ENCODE measurements around the gene EFHC1. TPM values are rescaled to one million over a fixed set of nuclear protein-coding genes. Genes with fewer than 3 reads are reported as not detected.

EFHC1 gene
- total RNA-seq, 8 experiments from 2014 or later = 15.5 to 74.2 (median 32.0) TPM

DNA sequence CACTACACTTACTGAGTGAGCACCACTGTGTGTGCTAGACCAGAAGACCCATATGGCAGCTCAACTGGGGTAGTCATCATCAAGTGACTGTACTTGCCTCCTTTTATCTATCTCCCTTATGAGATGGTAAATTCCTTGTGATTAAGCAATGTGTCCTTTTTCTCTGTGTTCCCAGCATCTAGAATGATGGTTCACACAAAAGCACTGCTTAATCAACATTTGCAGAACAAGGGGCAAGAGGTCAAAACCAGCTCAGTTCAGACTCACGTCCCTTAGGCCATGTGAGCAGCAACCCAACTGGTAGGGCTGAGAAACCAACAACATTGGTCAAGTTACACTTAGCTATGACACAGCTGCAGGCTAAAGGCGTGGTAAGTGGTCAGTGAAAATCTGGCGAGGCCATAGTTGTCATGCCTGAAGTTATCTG lies 146.7 kb downstream of the EFHC1 start:
- 0 to 79% (median 60%) methylated on average over 1 to 3 of the region's 3 CpGs; no CpG with 5 or more reads in 3 of the 10 experiments for WGBS, 10 experiments
- in situ Hi-C loops (cut with MboI; ENCODE audit: low pct_unique_long_range_greater_than_20kb in 2 of 9, low sequenced_read_pairs in 9 of 9, unreplicated experiment in 9 of 9) = no loop called here
- Histone ChIP-seq H3K4me1 (replicated peaks in 1 of 2) (peaks cover 5 to 21% of the 10 kb centered on the region in 2 donors), H3K27ac (no peak overlapping the region), H3K4me3 (no peak overlapping the region)
- peak in 3 of 8 experiments; percentile 70 to 96 (median 93) for ATAC-seq (replicated peaks in 6 of 8)

DNA sequence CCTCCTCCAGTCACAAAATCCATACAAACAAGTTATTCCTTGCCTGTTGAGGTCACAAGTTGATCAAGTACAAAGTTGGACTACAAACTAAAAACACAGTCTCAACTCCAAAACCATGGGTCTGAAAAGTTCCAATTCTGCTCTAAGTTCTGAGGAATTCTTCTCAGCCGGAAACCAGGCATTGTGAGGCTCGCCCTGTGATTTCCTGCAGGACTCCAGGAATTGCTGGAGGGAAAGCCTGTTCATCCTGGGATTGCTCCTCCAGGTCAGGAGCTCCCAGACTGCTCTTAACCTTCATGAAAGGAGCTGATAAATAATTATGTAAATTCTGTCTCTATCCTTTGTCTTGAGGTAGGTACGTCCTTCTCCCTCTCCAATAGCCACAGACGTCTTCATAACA lies 148.2 kb downstream of the EFHC1 start:
- no peak for ATAC-seq (replicated peaks in 6 of 8)
- Histone ChIP-seq H3K4me1 (replicated peaks in 1 of 2) (peaks cover 5 to 25% of the 10 kb centered on the region in 2 donors), H3K27ac (no peak overlapping the region), H3K4me3 (no peak overlapping the region)
- in situ Hi-C loops (cut with MboI; ENCODE audit: low pct_unique_long_range_greater_than_20kb in 2 of 9, low sequenced_read_pairs in 9 of 9, unreplicated experiment in 9 of 9) = no loop called here
- WGBS, 10 experiments = 10 to 100% (median 83%) methylated on average over 1 to 4 of the region's 4 CpGs; no CpG with 5 or more reads in 3 of the 10 experiments

DNA sequence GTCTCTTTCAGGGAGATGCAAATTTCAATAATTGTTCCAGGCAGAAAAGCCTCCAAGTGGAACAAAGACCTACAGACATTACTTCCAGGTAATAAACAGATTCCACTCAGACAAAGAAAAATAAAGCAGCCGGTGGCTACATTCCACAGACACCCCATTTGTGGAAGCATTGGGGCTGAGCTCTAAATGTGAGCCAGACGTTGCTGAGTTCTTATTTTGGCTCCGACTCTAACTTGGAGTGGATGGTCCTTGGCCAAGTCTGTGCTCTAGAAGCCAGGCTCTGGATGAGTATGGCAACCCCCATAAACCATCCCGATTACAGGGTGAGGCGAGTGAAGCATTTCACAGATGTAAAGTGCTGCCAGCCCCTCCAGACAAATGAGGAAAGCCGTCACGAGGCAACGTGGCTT lies 150.2 kb downstream of the EFHC1 start:
- WGBS, 10 experiments = 44 to 82% (median 67%) methylated on average over 1 to 4 of the region's 8 CpGs; no CpG with 5 or more reads in 3 of the 10 experiments
- H3K4me3 ChIP-seq = no peak overlapping the region
- ATAC-seq (replicated peaks in 6 of 8) = no peak
- peaks cover 5 to 30% of the 10 kb centered on the region in 2 donors for H3K4me1 ChIP-seq (replicated peaks in 1 of 2)
- no peak overlapping the region for H3K27ac ChIP-seq
- in situ Hi-C loops (cut with MboI; ENCODE audit: low pct_unique_long_range_greater_than_20kb in 2 of 9, low sequenced_read_pairs in 9 of 9, unreplicated experiment in 9 of 9) = no loop called here

DNA sequence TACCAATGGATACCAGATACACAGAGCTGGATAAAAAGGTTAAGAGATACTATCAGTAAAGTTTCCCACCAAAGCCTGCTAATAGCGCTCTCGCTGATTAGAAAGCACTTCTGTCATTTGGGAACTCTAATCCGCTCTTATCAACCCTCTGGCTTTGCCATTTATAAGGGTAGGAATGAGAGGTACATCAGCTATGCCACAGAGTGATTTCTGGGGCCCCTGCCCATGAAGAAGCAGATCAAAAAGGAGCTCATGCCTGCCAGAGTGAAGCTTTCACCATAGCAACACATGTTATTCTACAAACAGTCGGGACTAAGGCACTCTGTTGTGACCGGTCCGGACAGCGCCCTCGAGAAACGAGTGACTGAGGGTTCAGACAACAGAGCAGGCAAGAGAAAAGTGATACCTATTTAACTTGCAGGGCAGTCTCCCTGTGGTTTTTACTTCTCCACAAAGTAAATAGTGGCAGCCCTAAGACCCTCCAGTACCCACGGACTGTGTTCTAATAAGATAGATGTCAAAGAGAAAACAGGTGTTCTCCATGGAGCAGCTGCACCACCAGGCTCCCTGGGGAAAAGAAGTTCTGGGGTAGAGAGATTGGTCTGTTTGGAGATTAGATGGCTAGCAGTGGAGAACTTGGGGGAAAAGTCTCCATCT lies 151.1 kb downstream of the EFHC1 start:
- ATAC-seq (replicated peaks in 6 of 8) = peak in 5 of 8 experiments; percentile 67 to 89 (median 70)
- WGBS, 10 experiments = 0 to 80% (median 38%) methylated on average over 1 to 8 of the region's 10 CpGs; no CpG with 5 or more reads in 1 of the 10 experiments
- H3K4me3 ChIP-seq = no peak overlapping the region
- in situ Hi-C loops (cut with MboI; ENCODE audit: low pct_unique_long_range_greater_than_20kb in 2 of 9, low sequenced_read_pairs in 9 of 9, unreplicated experiment in 9 of 9) = no loop called here
- H3K27ac ChIP-seq = no peak overlapping the region
- peaks cover 5 to 30% of the 10 kb centered on the region in 2 donors for H3K4me1 ChIP-seq (replicated peaks in 1 of 2)

DNA sequence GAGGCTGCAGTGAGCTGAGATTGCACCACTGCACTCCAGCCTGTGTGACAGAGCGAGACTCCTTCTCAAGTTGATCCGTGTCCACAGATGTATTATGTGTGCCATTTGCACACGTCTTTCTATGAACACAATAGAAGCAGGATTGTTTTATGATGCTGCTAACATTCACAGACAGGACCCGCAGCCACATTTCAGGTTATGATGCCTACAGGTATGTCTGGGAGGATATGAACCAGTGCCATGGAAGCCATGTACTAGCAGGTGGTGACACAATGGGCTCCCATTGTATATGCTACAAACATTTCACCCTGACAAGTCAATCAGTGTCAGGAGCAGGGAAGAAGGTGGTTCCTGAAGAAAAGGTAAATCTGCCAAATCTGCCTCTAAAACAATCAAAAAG lies 152.4 kb downstream of the EFHC1 start:
- Histone ChIP-seq H3K4me3 (no peak overlapping the region), H3K4me1 (replicated peaks in 1 of 2) (peaks cover 6 to 30% of the 10 kb centered on the region in 2 donors), H3K27ac (no peak overlapping the region)
- WGBS, 10 experiments = 79 to 100% (median 100%) methylated on average over 1 to 4 of the region's 4 CpGs; no CpG with 5 or more reads in 4 of the 10 experiments
- ATAC-seq (replicated peaks in 6 of 8) = no peak
- in situ Hi-C loops (cut with MboI; ENCODE audit: low pct_unique_long_range_greater_than_20kb in 2 of 9, low sequenced_read_pairs in 9 of 9, unreplicated experiment in 9 of 9) = no loop called here

DNA sequence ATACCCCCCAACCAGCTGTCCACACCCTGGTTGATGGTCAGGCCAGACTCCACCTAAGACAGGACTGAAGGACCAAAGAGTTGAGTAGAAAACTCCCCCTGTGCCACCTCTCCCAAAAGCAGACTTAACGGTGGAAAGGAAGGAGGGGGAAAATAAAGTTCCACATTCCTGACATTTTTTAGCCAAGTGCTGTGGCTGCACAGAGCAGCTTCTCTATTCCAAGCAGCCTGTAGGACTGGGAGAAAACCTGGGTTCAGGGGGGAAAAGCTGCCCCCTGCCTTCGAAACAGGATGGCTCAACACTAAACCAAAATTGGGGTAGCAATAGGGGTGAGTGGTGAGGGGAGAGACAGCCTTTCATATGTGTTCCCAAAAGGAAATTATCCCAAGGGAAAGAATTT lies 153.2 kb downstream of the EFHC1 start:
- whole genome bisulfite sequencing, 10 experiments = 0 to 17% (median 0%) methylated on average over 1 to 2 of the region's 2 CpGs; no CpG with 5 or more reads in 5 of the 10 experiments
- no peak overlapping the region for H3K27ac ChIP-seq
- no peak for ATAC-seq (replicated peaks in 6 of 8)
- in situ Hi-C loops (cut with MboI; ENCODE audit: low pct_unique_long_range_greater_than_20kb in 2 of 9, low sequenced_read_pairs in 9 of 9, unreplicated experiment in 9 of 9) = no loop called here
- H3K4me3 ChIP-seq = no peak overlapping the region
- H3K4me1 ChIP-seq (replicated peaks in 1 of 2) = peaks cover 10 to 30% of the 10 kb centered on the region in 2 donors

Other genes starting within 250 kb of the EFHC1 start
- gene IL17A, start 234.0 kb upstream of the EFHC1 start, total RNA-seq = not detected
- gene IL17F, start 175.8 kb upstream of the EFHC1 start, total RNA-seq = not detected
- 10 to 100 TPM; 12.7 to 92.8 (median 19.4) TPM for gene MCM3, start 135.6 kb upstream of the EFHC1 start, total RNA-seq
- gene PAQR8, start 58.2 kb upstream of the EFHC1 start, total RNA-seq = 10 to 100 TPM in 2 of 8 experiments, 1 to 10 TPM in 5, under 1 TPM in 1; 0.67 to 17.9 (median 5.2) TPM
- gene TRAM2, start 156.7 kb downstream of the EFHC1 start, total RNA-seq = 10 to 100 TPM in 4 of 8 experiments, 1 to 10 TPM in 4; 1.8 to 38.0 (median 10.7) TPM

Measured in motor neuron (in vitro differentiated cells).